HepG2 (cell line): ENCODE data around the gene CCL17. TPM values are rescaled to one million over a fixed set of nuclear protein-coding genes. Genes with fewer than 3 reads are reported as not detected.
A peak's percentile ranks its signal among the peaks of the same experiment; 100 is the strongest.

Source experiments
- CBX1 ChIP-seq: IDR thresholded peaks from one replicate; pipeline ENCODE4 v1.6.1; 2016; ENCODE audit warnings: antibody characterized with exemption, low read depth
- CHD2 ChIP-seq: IDR thresholded peaks from 2 replicates; pipeline ENCODE4 v1.6.1; 2011; ENCODE audit warnings: low read depth, low read length, improper control_type of control experiment
- FOXA1 ChIP-seq, 2 experiments: fragments of 450-650 bp in 1 of 2; sonication (generic) in 1 of 2; formaldehyde crosslinking in 1 of 2; IDR thresholded peaks; 2 replicates each; pipeline versions ENCODE4 v1.4.0 to v1.6.1; 2016 to 2020; ENCODE audit warnings: missing genetic modification reagents in 1 of 2
- HDAC2 ChIP-seq: sonication (generic); formaldehyde crosslinking; IDR thresholded peaks from 2 replicates; pipeline ENCODE4 v1.4.0; 2020; ENCODE audit warnings: missing genetic modification reagents
- IKZF5 ChIP-seq: IDR thresholded peaks from 2 replicates; pipeline ENCODE4 v1.6.1; 2018; ENCODE audit warnings: missing genetic modification reagents, mild to moderate bottlenecking, missing compliant biosample characterization
- PITX1 ChIP-seq: sonication (generic); formaldehyde crosslinking; IDR thresholded peaks from 2 replicates; pipeline ENCODE4 v1.5.1; 2020; ENCODE audit warnings: mild to moderate bottlenecking, missing genetic modification reagents
- POGZ ChIP-seq: sonication (generic); formaldehyde crosslinking; IDR thresholded peaks from 2 replicates; pipeline ENCODE4 v1.4.0; 2020; ENCODE audit warnings: mild to moderate bottlenecking, missing genetic modification reagents
- RFX5 ChIP-seq: IDR thresholded peaks from 2 replicates; pipeline ENCODE4 v1.6.1; 2011; ENCODE audit warnings: low read depth, low read length, improper control_type of control experiment
- SMAD3 ChIP-seq: sonication (generic); formaldehyde crosslinking; IDR thresholded peaks from 2 replicates; pipeline ENCODE4 v1.4.0; 2020; ENCODE audit warnings: missing genetic modification reagents
- STAT6 ChIP-seq: sonication (generic); formaldehyde crosslinking; IDR thresholded peaks from 2 replicates; pipeline ENCODE4 v1.4.0; 2020; ENCODE audit warnings: missing genetic modification reagents, mild to moderate bottlenecking, borderline replicate concordance
- TCF7 ChIP-seq: sonication (generic); IDR thresholded peaks from 2 replicates; pipeline ENCODE4 v1.6.1; 2016; ENCODE audit warnings: antibody characterized with exemption, low read depth
- TFAP4 ChIP-seq: sonication (generic); IDR thresholded peaks from 2 replicates; pipeline ENCODE4 v1.6.1; 2016; ENCODE audit warnings: low read depth, borderline replicate concordance
- TGIF2 ChIP-seq: IDR thresholded peaks from 2 replicates; pipeline ENCODE4 v1.6.1; 2016; ENCODE audit warnings: control low read depth, missing compliant biosample characterization
- THAP9 ChIP-seq: sonication (generic); formaldehyde crosslinking; IDR thresholded peaks from 2 replicates; pipeline ENCODE4; 2020; ENCODE audit warnings: missing genetic modification reagents, mild to moderate bottlenecking, borderline replicate concordance
- THYN1 ChIP-seq: sonication (generic); formaldehyde crosslinking; IDR thresholded peaks from 2 replicates; pipeline ENCODE4 v1.8.1; 2023; ENCODE audit warnings: low read depth, mild to moderate bottlenecking, moderate library complexity, missing genetic modification reagents, borderline replicate concordance
- XBP1 ChIP-seq: sonication (generic); formaldehyde crosslinking; IDR thresholded peaks from 2 replicates; pipeline ENCODE4 v1.5.0; 2020; ENCODE audit warnings: missing genetic modification reagents
- ZFP1 ChIP-seq: IDR thresholded peaks from 2 replicates; pipeline ENCODE4 v1.6.1; 2016
- ZFY ChIP-seq: sonication (generic); formaldehyde crosslinking; IDR thresholded peaks from 2 replicates; pipeline ENCODE4 v1.4.0; 2020; ENCODE audit warnings: missing genetic modification reagents
- ZKSCAN1 ChIP-seq: fragments of 150-350 bp; IDR thresholded peaks from 2 replicates; pipeline ENCODE4 v1.6.1; 2014; ENCODE audit warnings: low read length
- ZNF224 ChIP-seq: sonication (generic); formaldehyde crosslinking; IDR thresholded peaks from 2 replicates; pipeline ENCODE4 v1.5.0; 2020; ENCODE audit warnings: mild to moderate bottlenecking, missing genetic modification reagents
- ZNF251 ChIP-seq: sonication (generic); formaldehyde crosslinking; IDR thresholded peaks from 2 replicates; pipeline ENCODE4 v1.9.0; 2021; ENCODE audit warnings: mild to moderate bottlenecking, missing genetic modification reagents
- ZNF441 ChIP-seq: sonication (generic); formaldehyde crosslinking; IDR thresholded peaks from 2 replicates; pipeline ENCODE4 v1.7.0; 2021; ENCODE audit warnings: missing genetic modification reagents, borderline replicate concordance
- ZNF616 ChIP-seq: sonication (generic); formaldehyde crosslinking; IDR thresholded peaks from 2 replicates; pipeline ENCODE4 v1.5.0; 2020; ENCODE audit warnings: low read depth, mild to moderate bottlenecking, missing genetic modification reagents
- ZNF879 ChIP-seq: sonication (generic); formaldehyde crosslinking; IDR thresholded peaks from 2 replicates; pipeline ENCODE4 v1.8.1; 2023; ENCODE audit warnings: missing genetic modification reagents
- polyA plus RNA-seq, 8 experiments: library from polyadenylated mRNA; depleted of rRNA in 3 of 8; stranded (reverse) in 7 of 8; unstranded in 1 of 8; fragments of >200 nt; fragmentation: Illumina TruSeq in 4 of 8; extraction: Trizol in 4 of 8; gene quantifications; 2 replicates each; pipeline versions ENCODE4 v1.2.1 to v1.2.3, GENCODE V29; 2011 to 2016; ENCODE audit warnings: low read depth in 4 of 8, missing spikeins in 1 of 8, mixed read lengths in 1 of 8; ENCODE audit not compliant: insufficient read depth in 1 of 8
- total RNA-seq, 5 experiments: library from RNA; depleted of rRNA; stranded (reverse); fragments of >200 nt; fragmentation: Illumina TruSeq; extraction: Trizol; gene quantifications; 2 replicates each; pipeline ENCODE4 v1.2.3, GENCODE V29; 2016; ENCODE audit warnings: low read depth in 1 of 5

Gene CCL17
- total and polyA plus RNA-seq, 2 of the 13 experiments (the other 11 are each of a cell fraction or from before 2014, with no cell fraction given) = not detected

- TF ChIP-seq POGZ (CRISPR knock-in tag) (peak; percentile 98), TCF7 (no peak), RFX5 (peak; percentile 31; the same call in 1 of the 2 replicates), THAP9 (CRISPR knock-in tag) (peak; percentile 95), TGIF2 (CRISPR knock-in tag) (no peak; the same call in 1 of the 2 replicates), THYN1 (CRISPR knock-in tag) (no peak), FOXA1 (IDR thresholded peaks at IDR 0.05) (no peak), FOXA1 (CRISPR knock-in tag; IDR thresholded peaks at IDR 0.05) (peak; percentile 70), ZNF616 (no peak), ZKSCAN1 (peak; percentile 48; the same call in 1 of the 2 replicates), CBX1 (peak; percentile 96), ZNF441 (peak; percentile 69; the same call in 1 of the 2 replicates), IKZF5 (CRISPR knock-in tag) (peak; percentile 99), HDAC2 (CRISPR knock-in tag) (peak; percentile 92), XBP1 (0 out of 2 replicates have a peak, but pooled peaks have one; percentile 14), ZNF251 (no peak), TFAP4 (no peak), ZFY (CRISPR knock-in tag) (peak; percentile 95), SMAD3 (CRISPR knock-in tag) (peak; percentile 97), PITX1 (CRISPR knock-in tag) (peak; percentile 69), CHD2 (no peak; the same call in 1 of the 2 replicates), ZNF879 (no peak), ZFP1 (CRISPR knock-in tag) (peak; percentile 96; the same call in 1 of the 2 replicates), ZNF224 (CRISPR knock-in tag) (peak; percentile 74; the same call in 1 of the 2 replicates), STAT6 (CRISPR knock-in tag) (peak; percentile 87)
Observed at GRCh38 chr16:57462209-57462977, 57.8 kb downstream of the CCL17 start, which contains the start of gene POLR2C (continued).
